ENCODE data around the gene RAB1B. TPM values are rescaled to one million over a fixed set of nuclear protein-coding genes. Genes with fewer than 3 reads are reported as not detected.
"Not testable (repeated sequence)": the region's sequence is repeated elsewhere in the genome, so short reads cannot be mapped to it uniquely, and the experiment has no call there.

The RAB1B gene
- total RNA-seq, 1 donor from 2014 or later: 115 TPM

GRCh38 chr11:66302656-66303055, 34.2 kb downstream of the RAB1B start:
- ATAC-seq (ENCODE audit: low read depth): no peak
- H3K4me1 Mint-ChIP-seq: no peaks in the 10 kb centered on the region
- DNase-seq: no peak
- TF ChIP-seq, protein P1, sequence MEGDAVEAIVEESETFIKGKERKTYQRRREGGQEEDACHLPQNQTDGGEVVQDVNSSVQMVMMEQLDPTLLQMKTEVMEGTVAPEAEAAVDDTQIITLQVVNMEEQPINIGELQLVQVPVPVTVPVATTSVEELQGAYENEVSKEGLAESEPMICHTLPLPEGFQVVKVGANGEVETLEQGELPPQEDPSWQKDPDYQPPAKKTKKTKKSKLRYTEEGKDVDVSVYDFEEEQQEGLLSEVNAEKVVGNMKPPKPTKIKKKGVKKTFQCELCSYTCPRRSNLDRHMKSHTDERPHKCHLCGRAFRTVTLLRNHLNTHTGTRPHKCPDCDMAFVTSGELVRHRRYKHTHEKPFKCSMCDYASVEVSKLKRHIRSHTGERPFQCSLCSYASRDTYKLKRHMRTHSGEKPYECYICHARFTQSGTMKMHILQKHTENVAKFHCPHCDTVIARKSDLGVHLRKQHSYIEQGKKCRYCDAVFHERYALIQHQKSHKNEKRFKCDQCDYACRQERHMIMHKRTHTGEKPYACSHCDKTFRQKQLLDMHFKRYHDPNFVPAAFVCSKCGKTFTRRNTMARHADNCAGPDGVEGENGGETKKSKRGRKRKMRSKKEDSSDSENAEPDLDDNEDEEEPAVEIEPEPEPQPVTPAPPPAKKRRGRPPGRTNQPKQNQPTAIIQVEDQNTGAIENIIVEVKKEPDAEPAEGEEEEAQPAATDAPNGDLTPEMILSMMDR (IDR thresholded peaks at IDR 0.05): no peak
- ChIA-PET CTCF (interaction anchor here (0.7 kb wide), 1 partner anchor 9 kb away, joined by 3 read pairs; no protein-coding TSS in a partner anchor), POLR2A (no interaction called here)
- peaks cover 2% of the 10 kb centered on the region for H3K27me3 Mint-ChIP-seq
- no peaks in the 10 kb centered on the region for H3K9me3 Mint-ChIP-seq
- H3K27ac Mint-ChIP-seq: no peak overlapping the region
- intact Hi-C loops (cut with micrococcal nuclease): no loop called here
- H3K36me3 Mint-ChIP-seq (ENCODE audit: low read depth): no peaks in the 10 kb centered on the region
- no peak overlapping the region for H3K4me3 Mint-ChIP-seq

- peaks cover 21% of the 10 kb centered on the region for H3K4me1 Mint-ChIP-seq
- no peaks in the 10 kb centered on the region for H3K9me3 Mint-ChIP-seq
- no peak overlapping the region for H3K27ac Mint-ChIP-seq
These were observed 41.0 kb downstream of the RAB1B start for GRCh38 chr11:66309475-66309874.

DNA sequence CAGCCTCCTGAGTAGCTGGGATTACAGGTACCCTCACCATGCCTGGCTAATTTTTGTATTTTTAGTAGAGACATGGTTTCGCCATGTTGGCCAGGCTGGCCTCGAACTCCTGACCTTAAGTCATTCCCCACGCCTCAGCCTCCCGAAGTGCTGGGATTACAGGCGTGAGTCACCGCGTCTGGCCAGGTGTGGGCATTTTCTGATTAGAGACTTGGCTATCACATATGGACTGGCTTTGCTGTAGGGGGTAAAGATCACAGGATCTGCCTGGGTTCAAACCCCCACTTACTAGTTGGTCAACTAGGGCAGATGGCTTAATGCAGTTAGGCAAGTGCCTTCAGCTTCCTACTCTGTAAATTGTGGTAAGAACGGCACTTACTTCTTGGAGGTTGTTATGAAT, 41.9 kb downstream of the RAB1B start:
- peaks cover 24% of the 10 kb centered on the region for H3K4me1 Mint-ChIP-seq

More at GRCh38 chr11:66309475-66309874, 41.0 kb downstream of the RAB1B start:
- DNase-seq (no peak), ATAC-seq (ENCODE audit: low read depth) (no peak)
- CTCF ChIA-PET: interaction anchor here (1.1 to 5.1 kb wide), 2 partner anchors 22 to 77 kb away, joined by 3 to 67 read pairs; no protein-coding TSS in a partner anchor
- intact Hi-C loops (cut with micrococcal nuclease): no loop called here
- Mint-ChIP-seq H3K36me3 (ENCODE audit: low read depth) (peaks cover 2% of the 10 kb centered on the region), H3K4me3 (no peak overlapping the region), H3K27me3 (no peaks in the 10 kb centered on the region)
- POLR2A ChIA-PET: no interaction called here
- TF ChIP-seq, protein P1 (IDR thresholded peaks at IDR 0.05): no peak

GRCh38 chr11:66310803-66311440, 42.5 kb downstream of the RAB1B start:
- H3K4me3 Mint-ChIP-seq; H3K27ac Mint-ChIP-seq; DNase-seq; H3K9me3 Mint-ChIP-seq; intact Hi-C loops (cut with micrococcal nuclease); H3K36me3 Mint-ChIP-seq (ENCODE audit: low read depth); ATAC-seq (ENCODE audit: low read depth); H3K27me3 Mint-ChIP-seq: not testable (repeated sequence)
- CTCF ChIA-PET: interaction anchor here (0.6 to 5.1 kb wide), 20 partner anchors 11 to 437 kb away, joined by 3 to 67 read pairs (median 6); partner anchors contain the start of genes BRMS1, DPP3, MRPL11 and RBM4B
- POLR2A ChIA-PET: interaction anchor here (1.0 to 3.3 kb wide), 10 partner anchors 16 to 532 kb away, joined by 3 to 26 read pairs (median 6); partner anchors contain the start of genes RCE1, RIN1, SLC29A2 and YIF1A
- peaks cover 27% of the 10 kb centered on the region for H3K4me1 Mint-ChIP-seq

More for the DNA sequence above, 41.9 kb downstream of the RAB1B start:
- ATAC-seq (ENCODE audit: low read depth) (no peak), DNase-seq (no peak)
- POLR2A ChIA-PET: interaction anchor here (3.3 kb wide), 1 partner anchor 21 kb away, joined by 26 read pairs; the partner anchor contains the start of gene YIF1A
- H3K9me3 Mint-ChIP-seq: no peaks in the 10 kb centered on the region
- intact Hi-C loops (cut with micrococcal nuclease): no loop called here
- no peak overlapping the region for H3K27ac Mint-ChIP-seq
- CTCF ChIA-PET: interaction anchor here (1.1 to 5.1 kb wide), 3 partner anchors 21 to 170 kb away, joined by 3 to 67 read pairs (median 7); partner anchors contain the start of gene DPP3
- H3K36me3 Mint-ChIP-seq (ENCODE audit: low read depth): peaks cover 2% of the 10 kb centered on the region
- H3K4me3 Mint-ChIP-seq: no peak overlapping the region
- no peaks in the 10 kb centered on the region for H3K27me3 Mint-ChIP-seq
- TF ChIP-seq, protein P1 (IDR thresholded peaks at IDR 0.05): no peak

- Mint-ChIP-seq H3K9me3 (no peaks in the 10 kb centered on the region), H3K27me3 (no peaks in the 10 kb centered on the region), H3K36me3 (ENCODE audit: low read depth) (peaks cover 2% of the 10 kb centered on the region), H3K27ac (peak overlapping the region; percentile 97), H3K4me1 (peaks cover 29% of the 10 kb centered on the region), H3K4me3 (peak overlapping the region; percentile 93)
- ATAC-seq (ENCODE audit: low read depth) (peak; percentile 23), DNase-seq (no peak)
- TF ChIP-seq, protein P1 (IDR thresholded peaks at IDR 0.05): no peak
- ChIA-PET CTCF (interaction anchor here (0.6 to 5.1 kb wide), 21 partner anchors 9 to 438 kb away, joined by 3 to 67 read pairs (median 6); partner anchors contain the start of genes BRMS1, DPP3, MRPL11 and RBM4B), POLR2A (interaction anchor here (0.6 to 3.3 kb wide), 18 partner anchors 13 to 697 kb away, joined by 3 to 26 read pairs (median 6); partner anchors contain the start of genes BRMS1, DPP3, RAB1B and RBM4B)
- intact Hi-C loops (cut with micrococcal nuclease): no loop called here
These were observed 43.1 kb downstream of the RAB1B start for GRCh38 chr11:66311470-66311964.

Measured in activated B cell treated with CpG ODN at 0.5 μM for 24 hours (primary cell).